Regular cardiac myocyte (primary cell): Measurements from ENCODE around the gene DUS3L. TPM values are rescaled to one million over a fixed set of nuclear protein-coding genes. Genes with fewer than 3 reads are reported as not detected.

ENCODE experiments used
- total RNA-seq: library from RNA; depleted of rRNA; stranded (reverse); fragments of >200 nt; gene quantifications from 2 replicates; pipeline ENCODE4 v1.2.3, GENCODE V29; 2014

Gene DUS3L, protein sequence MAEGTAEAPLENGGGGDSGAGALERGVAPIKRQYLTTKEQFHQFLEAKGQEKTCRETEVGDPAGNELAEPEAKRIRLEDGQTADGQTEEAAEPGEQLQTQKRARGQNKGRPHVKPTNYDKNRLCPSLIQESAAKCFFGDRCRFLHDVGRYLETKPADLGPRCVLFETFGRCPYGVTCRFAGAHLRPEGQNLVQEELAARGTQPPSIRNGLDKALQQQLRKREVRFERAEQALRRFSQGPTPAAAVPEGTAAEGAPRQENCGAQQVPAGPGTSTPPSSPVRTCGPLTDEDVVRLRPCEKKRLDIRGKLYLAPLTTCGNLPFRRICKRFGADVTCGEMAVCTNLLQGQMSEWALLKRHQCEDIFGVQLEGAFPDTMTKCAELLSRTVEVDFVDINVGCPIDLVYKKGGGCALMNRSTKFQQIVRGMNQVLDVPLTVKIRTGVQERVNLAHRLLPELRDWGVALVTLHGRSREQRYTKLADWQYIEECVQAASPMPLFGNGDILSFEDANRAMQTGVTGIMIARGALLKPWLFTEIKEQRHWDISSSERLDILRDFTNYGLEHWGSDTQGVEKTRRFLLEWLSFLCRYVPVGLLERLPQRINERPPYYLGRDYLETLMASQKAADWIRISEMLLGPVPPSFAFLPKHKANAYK
- total RNA-seq, result 21.4 and 44.1 TPM in 2 replicates

DNA sequence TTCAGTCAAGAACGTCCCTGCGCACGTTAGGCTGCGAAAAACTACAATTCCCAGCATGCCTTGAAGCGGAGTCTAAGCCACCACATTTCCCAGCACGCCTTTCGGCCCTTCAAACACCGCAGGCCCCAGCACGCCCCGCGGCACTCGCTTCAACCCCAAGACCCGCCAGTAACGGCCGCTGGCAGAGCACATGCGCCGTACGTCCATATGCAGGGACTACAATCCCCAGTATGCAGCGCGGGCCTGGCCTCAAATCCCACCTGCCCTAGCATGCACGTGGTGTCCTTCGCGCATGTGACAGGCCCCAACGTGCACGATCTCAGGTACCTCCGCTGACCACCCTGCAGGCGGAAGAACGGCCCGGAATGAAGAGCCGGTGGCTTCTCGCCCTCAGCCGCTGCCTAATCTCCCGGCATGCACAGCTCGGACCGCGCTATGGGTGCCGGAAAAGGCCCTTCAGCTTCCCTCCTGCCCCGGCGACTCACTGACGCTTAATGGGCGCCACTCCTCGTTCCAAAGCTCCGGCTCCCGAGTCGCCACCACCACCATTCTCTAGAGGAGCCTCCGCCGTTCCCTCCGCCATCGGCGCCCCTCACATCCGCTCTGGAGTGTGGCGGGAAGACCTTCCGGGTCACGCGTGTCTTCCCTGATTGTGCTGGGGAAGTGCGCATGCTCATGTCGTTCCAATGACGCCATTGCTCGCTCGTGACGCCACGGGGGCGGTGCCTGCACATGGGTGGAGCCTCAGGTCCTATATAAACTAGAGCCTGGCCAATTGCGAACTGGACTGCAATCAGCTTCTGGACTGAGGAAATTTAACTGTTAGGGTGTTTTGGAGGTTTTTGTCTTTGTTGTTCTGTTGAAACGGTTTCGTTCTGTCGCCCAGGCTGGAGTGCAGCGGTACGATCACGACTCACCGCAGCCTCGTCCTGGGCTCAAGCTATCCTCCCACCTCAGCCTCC, at the start of gene DUS3L:
DUS3L (minus strand) TSS at position 605 of the 962 bp plus-strand sequence; CDS start at position 583, 22 bp downstream.

DNA sequence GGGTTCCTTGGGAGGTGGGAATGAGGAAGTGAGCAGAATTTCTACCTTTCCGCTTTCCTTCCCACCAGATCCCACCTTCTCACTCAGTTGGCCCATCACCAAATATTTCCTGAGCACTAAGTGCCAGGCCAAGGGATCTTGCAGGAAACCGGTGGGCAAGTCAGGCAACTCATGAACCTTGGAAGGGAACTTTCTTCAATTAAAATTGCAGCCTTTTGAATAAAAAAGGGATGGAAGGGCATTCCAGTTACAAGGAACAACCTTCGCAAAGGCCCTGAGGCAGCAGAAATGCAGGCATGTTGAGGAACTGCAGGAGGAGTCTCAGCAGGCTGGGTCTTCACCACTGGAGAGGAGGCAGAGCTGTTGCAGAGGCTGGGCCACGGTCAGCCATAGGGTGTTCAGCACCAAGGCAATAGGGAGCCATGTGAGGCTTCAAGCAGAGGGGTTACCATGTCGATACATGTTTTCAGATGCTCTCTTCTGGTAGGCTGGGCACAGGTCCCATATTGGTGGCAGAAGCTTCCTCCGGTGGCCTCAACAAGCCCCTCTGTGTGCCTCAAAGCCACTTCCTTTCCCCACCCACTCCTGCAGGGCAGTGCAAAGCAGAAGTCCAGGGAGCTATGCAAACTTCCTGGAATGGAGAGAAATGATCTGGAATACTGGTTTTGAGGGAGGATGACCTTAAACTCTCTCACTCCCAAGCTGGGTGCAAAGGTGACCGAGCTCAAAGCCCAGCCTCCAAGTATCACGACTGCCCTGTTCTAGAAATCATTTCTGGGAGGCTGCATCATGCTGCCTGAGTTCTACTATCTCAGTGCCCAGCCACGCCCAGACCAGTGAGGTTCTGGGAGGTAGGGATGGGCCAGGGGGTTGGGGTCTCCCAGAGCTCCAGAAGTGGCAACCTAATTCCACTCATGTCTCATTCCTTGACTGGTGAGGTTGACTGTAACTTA, 48.4 kb upstream of the DUS3L start, which contains the start of gene FUT6:
FUT6 (minus strand) TSS at position 638 of the 953 bp plus-strand sequence. CDS start 7,135 bp downstream, outside the sequence.

DNA sequence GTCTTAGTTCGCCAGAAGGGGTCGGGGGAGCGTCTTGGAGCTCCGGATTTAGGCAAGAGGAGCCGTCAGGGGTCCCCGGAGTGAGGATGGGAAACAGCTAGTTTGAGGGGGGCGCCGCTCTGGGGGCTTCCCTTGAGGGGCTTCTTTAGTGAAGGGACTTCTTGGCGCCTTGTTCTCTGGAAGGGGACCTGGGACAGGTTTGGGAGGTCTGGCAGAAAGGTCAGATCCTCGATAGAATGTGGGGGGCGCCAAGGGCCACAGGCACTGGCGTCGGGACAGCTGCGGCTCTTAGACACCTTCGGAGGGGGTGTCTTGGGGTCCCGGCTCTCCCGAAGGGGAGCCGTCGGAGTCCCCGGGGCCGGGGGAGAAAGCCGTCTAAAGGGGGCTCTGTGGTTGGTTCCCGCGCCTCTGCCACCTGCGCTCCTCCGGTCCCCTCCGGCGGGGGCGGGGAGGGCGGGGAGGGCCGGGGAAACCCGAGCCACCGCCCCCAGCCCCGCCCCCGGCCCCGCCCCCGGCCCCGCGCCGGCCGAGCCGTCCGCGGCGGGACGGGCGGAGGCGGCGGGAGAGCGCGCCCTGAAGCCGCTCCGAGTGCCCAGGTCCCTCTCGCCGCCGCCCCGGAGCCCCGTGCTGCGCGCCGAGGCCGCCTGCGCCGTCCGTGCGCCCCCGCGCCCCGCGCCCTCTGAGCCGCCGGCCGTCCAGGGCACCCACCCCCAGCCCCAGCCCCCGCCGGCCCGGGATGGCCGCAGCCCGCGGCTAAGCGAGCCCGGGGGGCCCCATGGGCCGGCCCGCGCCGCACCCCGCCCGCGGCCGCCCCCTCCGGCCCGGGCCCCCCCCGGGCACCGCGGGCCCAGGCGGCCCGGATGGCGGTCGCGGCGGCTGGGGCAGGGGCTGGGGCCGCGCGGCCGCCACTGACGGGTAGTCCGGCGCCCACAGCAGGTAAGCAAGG, 13.8 kb upstream of the DUS3L start, which contains the start of gene NRTN:
NRTN (plus strand) TSS at position 552 of the 946 bp plus-strand sequence. CDS start 19,099 bp downstream, outside the sequence.

DNA sequence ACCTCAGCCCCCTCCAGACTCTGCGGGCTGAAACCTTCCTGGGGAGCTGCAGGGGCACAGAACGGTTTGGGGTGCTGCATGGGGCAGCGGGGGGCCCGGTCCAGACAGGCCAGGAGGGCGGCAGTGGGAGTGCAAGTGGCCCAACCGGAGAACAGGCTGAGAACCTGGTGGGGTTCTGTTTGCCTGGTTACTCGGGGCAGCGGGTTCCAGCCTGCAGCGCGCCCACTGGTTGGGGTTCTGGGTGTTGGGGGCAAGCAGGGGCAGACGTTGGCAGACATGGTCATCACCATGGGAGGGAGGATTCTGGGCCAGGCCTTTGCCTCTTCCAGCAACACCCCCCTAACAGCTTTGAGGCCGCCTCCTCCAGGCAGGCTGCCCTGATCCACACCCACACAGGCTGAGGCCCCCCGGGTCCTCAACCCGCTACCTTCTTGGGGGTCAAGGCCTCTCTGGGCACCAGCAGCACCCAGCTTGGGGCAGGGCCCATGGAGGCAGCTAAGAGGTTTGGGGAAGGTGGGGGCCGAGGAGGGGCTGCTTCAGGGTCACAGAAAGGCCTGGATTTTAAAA, 6.3 kb downstream of the DUS3L start, which contains the start of gene PRR22:
PRR22 (minus strand) TSS at position 166 of the 567 bp plus-strand sequence; CDS start at position 80, 86 bp downstream.

Other genes starting within 250 kb of the DUS3L start
- gene TINCR, start 223.2 kb downstream of the DUS3L start, total RNA-seq, result 0.28 TPM in 1 of 2 replicates, not detected in the other
- 37.8 and 41.4 TPM in 2 replicates for gene SAFB2, start 168.4 kb downstream of the DUS3L start, total RNA-seq
- gene SAFB, start 168.1 kb downstream of the DUS3L start, total RNA-seq, result 36.9 and 71.9 TPM in 2 replicates
- gene MICOS13, start 110.6 kb downstream of the DUS3L start, total RNA-seq, result 25.1 and 32.2 TPM in 2 replicates
- gene HSD11B1L, start 110.1 kb downstream of the DUS3L start, total RNA-seq, result 5.4 and 20.0 TPM in 2 replicates
- gene RPL36, start 100.9 kb downstream of the DUS3L start, total RNA-seq, result 522 and 545 TPM in 2 replicates
- 135 and 146 TPM in 2 replicates for gene LONP1, start 71.0 kb downstream of the DUS3L start, total RNA-seq
- gene CATSPERD, start 70.5 kb downstream of the DUS3L start, total RNA-seq, result not detected in 2 replicates
- gene PRR22, start 6.4 kb downstream of the DUS3L start, total RNA-seq, result under 0.01 and 0.19 TPM in 2 replicates
- gene NRTN, start 13.9 kb upstream of the DUS3L start, total RNA-seq, result 0.28 TPM in 1 of 2 replicates, not detected in the other
- gene FUT6, start 48.5 kb upstream of the DUS3L start, total RNA-seq, result not detected in 2 replicates
- under 0.01 TPM in 1 of 2 replicates, not detected in the other for gene FUT3, start 60.3 kb upstream of the DUS3L start, total RNA-seq
- not detected in 2 replicates for gene FUT5, start 79.4 kb upstream of the DUS3L start, total RNA-seq
- gene NDUFA11, start 112.6 kb upstream of the DUS3L start, total RNA-seq, result 348 and 403 TPM in 2 replicates
- gene VMAC, start 113.7 kb upstream of the DUS3L start, total RNA-seq, result 2.5 and 5.4 TPM in 2 replicates
- gene CAPS, start 123.1 kb upstream of the DUS3L start, total RNA-seq, result 2.1 and 3.7 TPM in 2 replicates
- 30.4 and 36.2 TPM in 2 replicates for gene RANBP3, start 187.0 kb upstream of the DUS3L start, total RNA-seq